Activated CD8-positive, alpha-beta memory T cell treated with anti-CD3 and anti-CD28 coated beads for 36 hours (primary cell): ENCODE measurements around the gene ADM2. TPM values are rescaled to one million over a fixed set of nuclear protein-coding genes. Genes with fewer than 3 reads are reported as not detected.

Experiments used
- CTCF ChIA-PET: fragments of 350-600 bp; sonication (Branson Sonifier 250); formaldehyde crosslinking; loops from one replicate; lab custom pipeline; 2021; ENCODE audit warnings: antibody characterized with exemption; lab: Charles Lee
- POLR2A ChIA-PET: fragments of 350-600 bp; sonication (Branson Sonifier 250); formaldehyde crosslinking; loops from one replicate; lab custom pipeline; 2021; ENCODE audit warnings: antibody characterized with exemption; lab: Charles Lee
- total RNA-seq, 2 experiments: library from RNA; stranded (reverse); gene quantifications; one replicate each; pipeline ENCODE4 v1.2.3, GENCODE V29; 2021

The ADM2 gene
- total RNA-seq, 2 experiments from 2014 or later, result 5.2 to 7.0 TPM

- POLR2A ChIA-PET, result no interaction called here
- CTCF ChIA-PET, result no interaction called here
Measured at GRCh38 chr22:50475652-50476002, 5.7 kb upstream of the ADM2 start.

GRCh38 chr22:50476868-50477267 is 4.5 kb upstream of the ADM2 start:
- ChIA-PET CTCF (no interaction called here), POLR2A (no interaction called here)

- ChIA-PET CTCF (no interaction called here), POLR2A (no interaction called here)
Measured at GRCh38 chr22:50477923-50478322, 3.4 kb upstream of the ADM2 start.

GRCh38 chr22:50479721-50480120 is 1.6 kb upstream of the ADM2 start:
- CTCF ChIA-PET, result interaction anchor here (0.6 kb wide), 1 partner anchor 13 kb away, joined by 4 read pairs; no protein-coding TSS in a partner anchor
- POLR2A ChIA-PET, result interaction anchor here (1.0 kb wide), 1 partner anchor 10 kb away, joined by 3 read pairs; no protein-coding TSS in a partner anchor

GRCh38 chr22:50481045-50481439 is 301 bp upstream of the ADM2 start:
- CTCF ChIA-PET, result interaction anchor here (1.0 kb wide), 1 partner anchor 17 kb away, joined by 3 read pairs; no protein-coding TSS in a partner anchor
- POLR2A ChIA-PET, result interaction anchor here (0.6 to 0.9 kb wide), 3 partner anchors 27 to 36 kb away, joined by 3 read pairs; partner anchors contain the start of genes LMF2 and NCAPH2

- ChIA-PET POLR2A (no interaction called here), CTCF (interaction anchor here (1.0 to 1.8 kb wide), 3 partner anchors 9 to 16 kb away, joined by 3 to 7 read pairs (median 5); no protein-coding TSS in a partner anchor)
Measured at GRCh38 chr22:50482107-50483074, 1.0 kb downstream of the ADM2 start.

- CTCF ChIA-PET, result interaction anchor here (1.4 to 1.8 kb wide), 2 partner anchors 10 to 15 kb away, joined by 5 to 7 read pairs; no protein-coding TSS in a partner anchor
- POLR2A ChIA-PET, result no interaction called here
Measured at GRCh38 chr22:50483106-50483505, 1.8 kb downstream of the ADM2 start.

- POLR2A ChIA-PET, result no interaction called here
- CTCF ChIA-PET, result interaction anchor here (1.1 to 1.4 kb wide), 2 partner anchors 14 to 68 kb away, joined by 3 to 5 read pairs; no protein-coding TSS in a partner anchor
Measured at GRCh38 chr22:50483556-50483955, 2.2 kb downstream of the ADM2 start.

- CTCF ChIA-PET, result interaction anchor here (1.0 to 1.8 kb wide), 3 partner anchors 14 to 67 kb away, joined by 3 to 6 read pairs (median 3); no protein-coding TSS in a partner anchor
- POLR2A ChIA-PET, result no interaction called here
Measured at GRCh38 chr22:50483977-50484853, 2.9 kb downstream of the ADM2 start.

GRCh38 chr22:50485221-50486131 is 4.1 kb downstream of the ADM2 start:
- POLR2A ChIA-PET, result no interaction called here
- CTCF ChIA-PET, result interaction anchor here (1.0 to 1.8 kb wide), 2 partner anchors 9 to 13 kb away, joined by 3 to 6 read pairs; no protein-coding TSS in a partner anchor

GRCh38 chr22:50486561-50487289 is 5.4 kb downstream of the ADM2 start, which contains the start of gene MIOX:
MIOX (plus strand) TSS chr22:50486859; CDS start chr22:50486898, 39 bp downstream.
- CTCF ChIA-PET, result interaction anchor here (0.5 to 1.0 kb wide), 2 partner anchors 8 to 12 kb away, joined by 3 read pairs; no protein-coding TSS in a partner anchor
- POLR2A ChIA-PET, result interaction anchor here (0.7 kb wide), 1 partner anchor 129 kb away, joined by 4 read pairs; no protein-coding TSS in a partner anchor

GRCh38 chr22:50487290-50488005 is 6.1 kb downstream of the ADM2 start:
- ChIA-PET POLR2A (interaction anchor here (0.7 kb wide), 1 partner anchor 128 kb away, joined by 4 read pairs; no protein-coding TSS in a partner anchor), CTCF (no interaction called here)

GRCh38 chr22:50488006-50488677 is 6.8 kb downstream of the ADM2 start:
- POLR2A ChIA-PET, result no interaction called here
- CTCF ChIA-PET, result no interaction called here

GRCh38 chr22:50488886-50489285 is 7.5 kb downstream of the ADM2 start:
- POLR2A ChIA-PET, result no interaction called here
- CTCF ChIA-PET, result interaction anchor here (0.8 kb wide), 1 partner anchor 9 kb away, joined by 3 read pairs; no protein-coding TSS in a partner anchor

GRCh38 chr22:50489363-50490243 is 8.3 kb downstream of the ADM2 start:
- ChIA-PET CTCF (interaction anchor here (0.7 to 0.8 kb wide), 2 partner anchors 8 to 17 kb away, joined by 3 read pairs; no protein-coding TSS in a partner anchor), POLR2A (interaction anchor here (0.6 kb wide), 1 partner anchor 134 kb away, joined by 3 read pairs; no protein-coding TSS in a partner anchor)
